Measurements from ENCODE around the gene ARHGAP42.

GRCh38 chr11:100991541-100991940 lies 304.5 kb downstream of the ARHGAP42 start:
- TF ChIP-seq CTCF (IDR thresholded peaks at IDR 0.05 in 8 of 11, conservative IDR thresholded peaks at IDR 0.05 in 3 of 11) (no peak), POLR2A (IDR thresholded peaks at IDR 0.05) (no peak), POLR2AphosphoS5 (IDR thresholded peaks at IDR 0.05) (no peak)

All from spleen (tissue), 7 donors.